ENCODE data around the gene MYO3A. TPM values are rescaled to one million over a fixed set of nuclear protein-coding genes. Genes with fewer than 3 reads are reported as not detected.
"Not testable (repeated sequence)": the region's sequence is repeated elsewhere in the genome, so short reads cannot be mapped to it uniquely, and the experiment has no call there.

Gene MYO3A
- total RNA-seq, 1 experiment from 2014 or later = not detected

DNA sequence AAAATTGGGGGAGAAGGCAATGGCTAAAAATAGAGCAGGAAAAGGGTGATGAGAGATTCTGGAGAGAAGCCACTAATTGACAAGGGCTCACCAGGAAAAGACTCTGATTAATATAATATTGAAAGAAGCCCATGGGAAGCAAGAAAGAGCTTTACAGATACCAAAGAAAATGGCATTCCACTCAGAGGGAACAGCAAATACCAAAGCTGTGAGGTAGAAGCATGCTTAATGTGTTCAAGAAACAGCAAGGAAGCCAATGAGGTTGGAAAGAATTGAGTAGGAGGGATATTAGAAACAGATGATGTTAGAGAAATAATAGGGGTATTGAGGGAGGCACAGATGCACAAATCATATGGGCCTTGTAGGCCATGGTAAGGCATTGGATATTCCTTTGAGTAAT lies 130.1 kb downstream of the MYO3A start:
- Mint-ChIP-seq H3K27ac (ENCODE audit: unreplicated experiment) (no peak overlapping the region), H3K4me1 (ENCODE audit: low read depth, unreplicated experiment) (no peaks in the 10 kb centered on the region), H3K9me3 (ENCODE audit: unreplicated experiment) (no peaks in the 10 kb centered on the region), H3K27me3 (ENCODE audit: insufficient read depth, unreplicated experiment) (peaks cover 6% of the 10 kb centered on the region), H3K36me3 (ENCODE audit: insufficient read depth, unreplicated experiment) (no peaks in the 10 kb centered on the region), H3K4me3 (ENCODE audit: unreplicated experiment) (no peak overlapping the region)
- DNase-seq = no peak
- Histone ChIP-seq H3K4me3 (ENCODE audit: low read depth, low read length) (no peak overlapping the region), H3K9me3 (0 out of 2 replicates have a peak, but pooled peaks cover 4% of the 10 kb centered on the region), H3K4me1 (no peaks in the 10 kb centered on the region), H3K36me3 (ENCODE audit: control insufficient read depth, insufficient read depth, low read length) (no peaks in the 10 kb centered on the region), H3K27me3 (replicated peaks; ENCODE audit: control insufficient read depth, insufficient read depth, low read length) (no peaks in the 10 kb centered on the region)
- no TSS peak for BruUV-seq (replicated peaks)
- TF ChIP-seq, protein P1, sequence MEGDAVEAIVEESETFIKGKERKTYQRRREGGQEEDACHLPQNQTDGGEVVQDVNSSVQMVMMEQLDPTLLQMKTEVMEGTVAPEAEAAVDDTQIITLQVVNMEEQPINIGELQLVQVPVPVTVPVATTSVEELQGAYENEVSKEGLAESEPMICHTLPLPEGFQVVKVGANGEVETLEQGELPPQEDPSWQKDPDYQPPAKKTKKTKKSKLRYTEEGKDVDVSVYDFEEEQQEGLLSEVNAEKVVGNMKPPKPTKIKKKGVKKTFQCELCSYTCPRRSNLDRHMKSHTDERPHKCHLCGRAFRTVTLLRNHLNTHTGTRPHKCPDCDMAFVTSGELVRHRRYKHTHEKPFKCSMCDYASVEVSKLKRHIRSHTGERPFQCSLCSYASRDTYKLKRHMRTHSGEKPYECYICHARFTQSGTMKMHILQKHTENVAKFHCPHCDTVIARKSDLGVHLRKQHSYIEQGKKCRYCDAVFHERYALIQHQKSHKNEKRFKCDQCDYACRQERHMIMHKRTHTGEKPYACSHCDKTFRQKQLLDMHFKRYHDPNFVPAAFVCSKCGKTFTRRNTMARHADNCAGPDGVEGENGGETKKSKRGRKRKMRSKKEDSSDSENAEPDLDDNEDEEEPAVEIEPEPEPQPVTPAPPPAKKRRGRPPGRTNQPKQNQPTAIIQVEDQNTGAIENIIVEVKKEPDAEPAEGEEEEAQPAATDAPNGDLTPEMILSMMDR (IDR thresholded peaks at IDR 0.05; ENCODE audit: insufficient read depth in 1 of 2, low read depth in 1 of 2, low read length in 1 of 2, severe bottlenecking in 1 of 2, unreplicated experiment in 1 of 2) = no peak
- ChIA-PET CTCF (no interaction called here), POLR2A (no interaction called here)
- intact Hi-C loops (cut with micrococcal nuclease; ENCODE audit: unreplicated experiment) = no loop called here

GRCh38 chr10:26067680-26068079 lies 133.7 kb downstream of the MYO3A start:
- Histone ChIP-seq H3K27me3 (replicated peaks; ENCODE audit: control insufficient read depth, insufficient read depth, low read length) (no peaks in the 10 kb centered on the region), H3K4me3 (ENCODE audit: low read depth, low read length) (no peak overlapping the region), H3K9me3 (no peaks in the 10 kb centered on the region), H3K36me3 (ENCODE audit: control insufficient read depth, insufficient read depth, low read length) (no peaks in the 10 kb centered on the region), H3K4me1 (no peaks in the 10 kb centered on the region)
- Mint-ChIP-seq H3K36me3 (ENCODE audit: insufficient read depth, unreplicated experiment) (no peaks in the 10 kb centered on the region), H3K4me1 (ENCODE audit: low read depth, unreplicated experiment) (no peaks in the 10 kb centered on the region), H3K4me3 (ENCODE audit: unreplicated experiment) (no peak overlapping the region), H3K27ac (ENCODE audit: unreplicated experiment) (no peak overlapping the region), H3K9me3 (ENCODE audit: unreplicated experiment) (no peaks in the 10 kb centered on the region), H3K27me3 (ENCODE audit: insufficient read depth, unreplicated experiment) (peaks cover 6% of the 10 kb centered on the region)
- TF ChIP-seq, protein P1 (IDR thresholded peaks at IDR 0.05; ENCODE audit: insufficient read depth in 1 of 2, low read depth in 1 of 2, low read length in 1 of 2, severe bottlenecking in 1 of 2, unreplicated experiment in 1 of 2) = no peak
- no TSS peak for BruUV-seq (replicated peaks)
- POLR2A ChIA-PET = no interaction called here
- intact Hi-C loops (cut with micrococcal nuclease; ENCODE audit: unreplicated experiment) = no loop called here
- no peak for DNase-seq
- CTCF ChIA-PET = no interaction called here

DNA sequence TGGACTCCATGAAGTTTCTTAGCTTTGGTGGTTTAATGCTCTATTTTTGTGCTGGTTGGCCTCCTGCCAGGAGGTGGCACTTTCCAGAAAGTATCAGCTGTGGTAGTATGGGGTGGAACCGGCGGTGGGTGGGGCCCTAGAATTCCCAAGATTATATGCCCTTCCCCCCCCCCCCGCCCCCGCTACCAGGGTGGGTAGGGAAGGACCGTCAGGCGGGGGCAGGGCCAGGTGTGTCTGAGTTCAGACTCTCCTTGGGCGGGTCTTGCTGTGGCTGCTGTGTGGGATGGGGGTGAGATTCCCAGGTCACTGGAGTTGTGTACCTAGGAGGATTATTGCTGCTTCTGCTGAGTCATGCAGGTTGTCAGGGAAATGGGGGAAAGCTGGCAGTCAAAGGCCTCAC lies 146.9 kb downstream of the MYO3A start:
- POLR2A ChIA-PET; H3K4me1 Mint-ChIP-seq (ENCODE audit: low read depth, unreplicated experiment); H3K27me3 Mint-ChIP-seq (ENCODE audit: insufficient read depth, unreplicated experiment); CTCF ChIA-PET; H3K9me3 ChIP-seq; BruUV-seq (replicated peaks); H3K4me3 Mint-ChIP-seq (ENCODE audit: unreplicated experiment); intact Hi-C loops (cut with micrococcal nuclease; ENCODE audit: unreplicated experiment); H3K36me3 ChIP-seq (ENCODE audit: control insufficient read depth, insufficient read depth, low read length); H3K27me3 ChIP-seq (replicated peaks; ENCODE audit: control insufficient read depth, insufficient read depth, low read length); H3K4me1 ChIP-seq; H3K27ac Mint-ChIP-seq (ENCODE audit: unreplicated experiment); H3K36me3 Mint-ChIP-seq (ENCODE audit: insufficient read depth, unreplicated experiment); H3K4me3 ChIP-seq (ENCODE audit: low read depth, low read length): not testable (repeated sequence)
- peak; percentile 7 to 57 for DNase-seq
- H3K9me3 Mint-ChIP-seq (ENCODE audit: unreplicated experiment) = peaks cover 13% of the 10 kb centered on the region

DNA sequence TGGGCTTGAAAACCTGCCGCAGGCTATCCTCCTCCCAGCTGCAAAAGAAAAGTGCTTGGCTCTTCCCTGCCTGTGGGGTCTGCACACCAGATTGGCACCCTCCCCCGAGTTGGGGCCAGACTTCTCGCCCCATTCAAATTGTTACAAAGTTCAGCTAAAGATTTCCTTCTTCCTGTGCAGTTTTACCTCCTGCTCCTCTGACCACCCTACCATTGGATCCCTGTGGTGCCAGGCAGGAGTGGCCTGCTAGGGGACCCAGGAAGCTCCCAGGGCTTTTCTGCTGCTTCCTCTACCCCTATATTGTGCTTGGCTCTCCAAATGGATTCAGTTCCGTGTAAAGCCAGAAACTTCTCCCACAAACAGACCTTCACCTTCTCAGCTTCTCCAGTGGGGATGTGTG lies 147.4 kb downstream of the MYO3A start:
- no peaks in the 10 kb centered on the region for H3K36me3 Mint-ChIP-seq (ENCODE audit: insufficient read depth, unreplicated experiment)
- no peaks in the 10 kb centered on the region for H3K27me3 ChIP-seq (replicated peaks; ENCODE audit: control insufficient read depth, insufficient read depth, low read length)
- DNase-seq = no peak
- H3K4me1 Mint-ChIP-seq (ENCODE audit: low read depth, unreplicated experiment) = no peaks in the 10 kb centered on the region
- CTCF ChIA-PET = no interaction called here
- no peak overlapping the region for H3K27ac Mint-ChIP-seq (ENCODE audit: unreplicated experiment)
- POLR2A ChIA-PET = no interaction called here
- H3K4me1 ChIP-seq = peaks cover 8% of the 10 kb centered on the region
- H3K9me3 Mint-ChIP-seq (ENCODE audit: unreplicated experiment) = peaks cover 13% of the 10 kb centered on the region
- H3K27me3 Mint-ChIP-seq (ENCODE audit: insufficient read depth, unreplicated experiment) = peaks cover 12% of the 10 kb centered on the region
- BruUV-seq (replicated peaks) = no TSS peak
- no peaks in the 10 kb centered on the region for H3K36me3 ChIP-seq (ENCODE audit: control insufficient read depth, insufficient read depth, low read length)
- no peak overlapping the region for H3K4me3 Mint-ChIP-seq (ENCODE audit: unreplicated experiment)
- TF ChIP-seq, protein P1 (IDR thresholded peaks at IDR 0.05; ENCODE audit: insufficient read depth in 1 of 2, low read depth in 1 of 2, low read length in 1 of 2, severe bottlenecking in 1 of 2, unreplicated experiment in 1 of 2) = no peak
- 0 out of 2 replicates have a peak, but pooled peaks cover 5% of the 10 kb centered on the region for H3K9me3 ChIP-seq
- intact Hi-C loops (cut with micrococcal nuclease; ENCODE audit: unreplicated experiment) = no loop called here
- H3K4me3 ChIP-seq (ENCODE audit: low read depth, low read length) = no peak overlapping the region

Data from Caco-2 (cell line).